Vagina (tissue), 2 donors: ENCODE data around the gene GTSE1. TPM values are rescaled to one million over a fixed set of nuclear protein-coding genes. Genes with fewer than 3 reads are reported as not detected.
"Not testable (repeated sequence)": the region's sequence is repeated elsewhere in the genome, so short reads cannot be mapped to it uniquely, and the experiment has no call there.

Source experiments
- DNase-seq, 2 donors: peaks; one replicate each; pipeline ENCODE4 v3.0.0-alpha.2; 2017; ENCODE audit errors: extremely low spot score in 2 of 2
- H3K27ac ChIP-seq: fragments of 200-600 bp; sonication (generic); one replicate; pipeline ENCODE4 v1.5.1; 2019
- H3K27me3 ChIP-seq: fragments of 200-600 bp; sonication (generic); one replicate; pipeline ENCODE4 v1.5.1; 2019
- H3K36me3 ChIP-seq, 2 donors: fragments of 200-600 bp; sonication (generic); one replicate each; pipeline ENCODE4 v1.5.1; 2017 to 2019
- H3K4me1 ChIP-seq: fragments of 200-600 bp; sonication (generic); one replicate; pipeline ENCODE4 v1.5.1; 2019
- H3K4me3 ChIP-seq, 2 donors: fragments of 200-600 bp; sonication (generic); 1 replicate in 1 of 2; 2 replicates in 1 of 2; pipeline ENCODE4 v1.5.1; 2016 to 2019
- H3K9me3 ChIP-seq: fragments of 200-600 bp; sonication (generic); one replicate; pipeline ENCODE4 v1.5.1; 2019
- CTCF ChIP-seq, 3 experiments: fragments of 450-650 bp in 2 of 3; fragments of 200-600 bp in 1 of 3; sonication (generic) in 1 of 3; IDR thresholded peaks; one replicate each; pipeline ENCODE4 v1.5.1; 2017 to 2019; ENCODE audit warnings: antibody characterized with exemption in 3 of 3, mild to moderate bottlenecking in 2 of 3, moderate library complexity in 2 of 3
- POLR2A ChIP-seq, 2 donors: fragments of 450-650 bp; IDR thresholded peaks; one replicate each; pipeline ENCODE4 v1.6.1; 2017; ENCODE audit warnings: antibody characterized with exemption in 2 of 2, mild to moderate bottlenecking in 2 of 2, moderate library complexity in 2 of 2
- POLR2AphosphoS5 ChIP-seq, 2 donors: sonication (generic); formaldehyde crosslinking; IDR thresholded peaks; one replicate each; pipeline ENCODE4 v1.9.0; 2017; ENCODE audit warnings: antibody characterized with exemption in 2 of 2, mild to moderate bottlenecking in 2 of 2, low read depth in 1 of 2; ENCODE audit not compliant: insufficient read depth in 1 of 2
- intact Hi-C: fragments of 100-400 bp; cut with DNase I; formaldehyde crosslinking; loops from one replicate; pipeline ENCODE4 v1.15.1; 2023
- total RNA-seq: library from RNA; depleted of rRNA; stranded (reverse); fragments of >200 nt; gene quantifications from one replicate; pipeline ENCODE4 v1.2.3, GENCODE V29; 2016

The GTSE1 gene
- total RNA-seq, 1 donor from 2014 or later: 2.2 TPM

GRCh38 chr22:46312056-46312455 lies 15.4 kb downstream of the GTSE1 start:
- no peak for DNase-seq
- Histone ChIP-seq H3K36me3 (no peaks in the 10 kb centered on the region), H3K27me3 (no peaks in the 10 kb centered on the region), H3K9me3 (no peaks in the 10 kb centered on the region), H3K4me3 (no peak overlapping the region), H3K27ac (no peak overlapping the region), H3K4me1 (no peaks in the 10 kb centered on the region)
- intact Hi-C loops: no loop called here
- TF ChIP-seq POLR2A (IDR thresholded peaks at IDR 0.05): no peak
- TF ChIP-seq POLR2AphosphoS5 (IDR thresholded peaks at IDR 0.05; ENCODE audit: insufficient read depth in 1 of 2, low read depth in 1 of 2): no peak
- no peak for TF ChIP-seq CTCF (IDR thresholded peaks at IDR 0.05)

GRCh38 chr22:46312848-46313247 lies 16.2 kb downstream of the GTSE1 start:
- H3K36me3 ChIP-seq, H3K27me3 ChIP-seq, H3K9me3 ChIP-seq, H3K4me1 ChIP-seq, H3K27ac ChIP-seq, H3K4me3 ChIP-seq, intact Hi-C loops, DNase-seq: not testable (repeated sequence)

GRCh38 chr22:46315976-46316375 lies 19.3 kb downstream of the GTSE1 start:
- intact Hi-C loops: loop anchor here (5.0 kb wide), 1 partner anchor 194 kb away; no protein-coding TSS in a partner anchor
- H3K4me1 ChIP-seq: no peaks in the 10 kb centered on the region
- no peak overlapping the region for H3K27ac ChIP-seq
- no peaks in the 10 kb centered on the region for H3K36me3 ChIP-seq
- DNase-seq: no peak
- H3K27me3 ChIP-seq: no peaks in the 10 kb centered on the region
- no peaks in the 10 kb centered on the region for H3K9me3 ChIP-seq
- no peak overlapping the region for H3K4me3 ChIP-seq
- no peak for TF ChIP-seq POLR2A (IDR thresholded peaks at IDR 0.05)
- no peak for TF ChIP-seq CTCF (IDR thresholded peaks at IDR 0.05)
- TF ChIP-seq POLR2AphosphoS5 (IDR thresholded peaks at IDR 0.05; ENCODE audit: insufficient read depth in 1 of 2, low read depth in 1 of 2): no peak

- no peaks in the 10 kb centered on the region for H3K4me1 ChIP-seq
- H3K9me3 ChIP-seq: no peaks in the 10 kb centered on the region
- intact Hi-C loops: loop anchor here (5.0 kb wide), 1 partner anchor 195 kb away; no protein-coding TSS in a partner anchor
- no peaks in the 10 kb centered on the region for H3K36me3 ChIP-seq
- TF ChIP-seq POLR2A (IDR thresholded peaks at IDR 0.05) (no peak), CTCF (IDR thresholded peaks at IDR 0.05) (no peak)
- DNase-seq: no peak
- no peaks in the 10 kb centered on the region for H3K27me3 ChIP-seq
- no peak overlapping the region for H3K4me3 ChIP-seq
- H3K27ac ChIP-seq: no peak overlapping the region
Measured at GRCh38 chr22:46317646-46318045, 21.0 kb downstream of the GTSE1 start.

- no peak overlapping the region for H3K27ac ChIP-seq
- no peak for DNase-seq
- no peak overlapping the region for H3K4me3 ChIP-seq
- intact Hi-C loops: loop anchor here (5.0 kb wide), 1 partner anchor 196 kb away; no protein-coding TSS in a partner anchor
- no peak for TF ChIP-seq POLR2AphosphoS5 (IDR thresholded peaks at IDR 0.05; ENCODE audit: insufficient read depth in 1 of 2, low read depth in 1 of 2)
- no peak for TF ChIP-seq CTCF (IDR thresholded peaks at IDR 0.05)
- TF ChIP-seq POLR2A (IDR thresholded peaks at IDR 0.05): no peak
- no peaks in the 10 kb centered on the region for H3K4me1 ChIP-seq
- no peaks in the 10 kb centered on the region for H3K9me3 ChIP-seq
- no peaks in the 10 kb centered on the region for H3K36me3 ChIP-seq
- H3K27me3 ChIP-seq: no peaks in the 10 kb centered on the region
Measured at GRCh38 chr22:46318576-46318975, 21.9 kb downstream of the GTSE1 start.

GRCh38 chr22:46319319-46319718 lies 22.6 kb downstream of the GTSE1 start:
- Histone ChIP-seq H3K36me3 (no peaks in the 10 kb centered on the region), H3K4me1 (no peaks in the 10 kb centered on the region), H3K4me3 (no peak overlapping the region), H3K27me3 (no peaks in the 10 kb centered on the region), H3K27ac (no peak overlapping the region), H3K9me3 (no peaks in the 10 kb centered on the region)
- no peak for DNase-seq
- intact Hi-C loops: loop anchor here (5.0 kb wide), 1 partner anchor 197 kb away; no protein-coding TSS in a partner anchor
- no peak for TF ChIP-seq POLR2AphosphoS5 (IDR thresholded peaks at IDR 0.05; ENCODE audit: insufficient read depth in 1 of 2, low read depth in 1 of 2)
- TF ChIP-seq CTCF (IDR thresholded peaks at IDR 0.05): no peak
- TF ChIP-seq POLR2A (IDR thresholded peaks at IDR 0.05): no peak
